HepG2 (cell line): ENCODE data around the gene MCAM.

Experiments used
- DPF2 ChIP-seq: sonication (generic); formaldehyde crosslinking; IDR thresholded peaks from 2 replicates; pipeline ENCODE4 v1.4.0; 2020; ENCODE audit warnings: mild to moderate bottlenecking, low read depth, missing genetic modification reagents, borderline replicate concordance
- E2F1 ChIP-seq: sonication (generic); formaldehyde crosslinking; IDR thresholded peaks from 2 replicates; pipeline ENCODE4 v1.5.0; 2020; ENCODE audit warnings: missing genetic modification reagents
- NFE2 ChIP-seq: sonication (generic); formaldehyde crosslinking; IDR thresholded peaks from 2 replicates; pipeline ENCODE4 v1.4.0; 2020; ENCODE audit warnings: missing genetic modification reagents
- SNAPC2 ChIP-seq: sonication (generic); formaldehyde crosslinking; IDR thresholded peaks from 2 replicates; pipeline ENCODE4 v1.8.1; 2022; ENCODE audit warnings: mild to moderate bottlenecking, missing genetic modification reagents
- TP53 ChIP-seq: sonication (generic); formaldehyde crosslinking; conservative IDR thresholded peaks from 2 replicates; pipeline ENCODE4 v1.4.0; 2020; ENCODE audit warnings: missing genetic modification reagents
- ZNF740 ChIP-seq: sonication (generic); formaldehyde crosslinking; IDR thresholded peaks from 2 replicates; pipeline ENCODE4 v1.4.0; 2020; ENCODE audit warnings: missing genetic modification reagents
- TF ChIP-seq, protein P1 (sequence below): sonication (generic); formaldehyde crosslinking; IDR thresholded peaks from 2 replicates; pipeline ENCODE4 v1.8.1; 2023; ENCODE audit warnings: mild to moderate bottlenecking, missing genetic modification reagents, borderline replicate concordance
- TF ChIP-seq, protein P2 (sequence below): sonication (generic); formaldehyde crosslinking; IDR thresholded peaks from 2 replicates; pipeline ENCODE4 v1.8.1; 2023; ENCODE audit warnings: mild to moderate bottlenecking, moderate library complexity, missing genetic modification reagents
- TF ChIP-seq, protein P3 (sequence below): sonication (generic); formaldehyde crosslinking; IDR thresholded peaks from 2 replicates; pipeline ENCODE4 v1.5.0; 2020; ENCODE audit warnings: mild to moderate bottlenecking, missing genetic modification reagents, moderate library complexity

- TF ChIP-seq, protein P1, sequence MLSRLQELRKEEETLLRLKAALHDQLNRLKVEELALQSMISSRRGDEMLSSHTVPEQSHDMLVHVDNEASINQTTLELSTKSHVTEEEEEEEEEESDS: no peak
- TF ChIP-seq E2F1 (CRISPR knock-in tag) (no peak), SNAPC2 (CRISPR knock-in tag) (no peak), ZNF740 (CRISPR knock-in tag) (no peak), TP53 (CRISPR knock-in tag) (no peak), NFE2 (CRISPR knock-in tag) (no peak), DPF2 (CRISPR knock-in tag) (no peak)
- TF ChIP-seq, protein P2, sequence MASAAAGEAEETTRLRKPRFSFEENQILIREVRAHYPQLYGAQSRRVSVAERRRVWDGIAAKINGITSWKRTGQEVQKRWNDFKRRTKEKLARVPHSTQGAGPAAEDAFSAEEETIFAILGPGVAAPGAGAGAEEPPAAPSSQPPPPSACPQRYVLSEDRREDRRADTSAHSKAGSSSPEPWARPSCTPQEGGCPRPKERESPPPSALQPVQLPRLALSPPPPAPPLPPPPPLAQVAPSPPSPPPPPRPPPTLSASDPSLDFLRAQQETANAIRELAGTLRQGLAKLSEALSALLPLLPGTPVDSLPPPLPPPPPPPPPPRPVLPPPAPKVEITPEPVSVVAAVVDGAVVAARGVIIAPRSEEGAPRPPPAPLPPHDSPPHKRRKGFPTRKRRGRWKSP (CRISPR knock-in tag): no peak
- TF ChIP-seq, protein P3, sequence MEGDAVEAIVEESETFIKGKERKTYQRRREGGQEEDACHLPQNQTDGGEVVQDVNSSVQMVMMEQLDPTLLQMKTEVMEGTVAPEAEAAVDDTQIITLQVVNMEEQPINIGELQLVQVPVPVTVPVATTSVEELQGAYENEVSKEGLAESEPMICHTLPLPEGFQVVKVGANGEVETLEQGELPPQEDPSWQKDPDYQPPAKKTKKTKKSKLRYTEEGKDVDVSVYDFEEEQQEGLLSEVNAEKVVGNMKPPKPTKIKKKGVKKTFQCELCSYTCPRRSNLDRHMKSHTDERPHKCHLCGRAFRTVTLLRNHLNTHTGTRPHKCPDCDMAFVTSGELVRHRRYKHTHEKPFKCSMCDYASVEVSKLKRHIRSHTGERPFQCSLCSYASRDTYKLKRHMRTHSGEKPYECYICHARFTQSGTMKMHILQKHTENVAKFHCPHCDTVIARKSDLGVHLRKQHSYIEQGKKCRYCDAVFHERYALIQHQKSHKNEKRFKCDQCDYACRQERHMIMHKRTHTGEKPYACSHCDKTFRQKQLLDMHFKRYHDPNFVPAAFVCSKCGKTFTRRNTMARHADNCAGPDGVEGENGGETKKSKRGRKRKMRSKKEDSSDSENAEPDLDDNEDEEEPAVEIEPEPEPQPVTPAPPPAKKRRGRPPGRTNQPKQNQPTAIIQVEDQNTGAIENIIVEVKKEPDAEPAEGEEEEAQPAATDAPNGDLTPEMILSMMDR (CRISPR knock-in tag): no peak
These were observed 40.1 kb upstream of the MCAM start for GRCh38 chr11:119357074-119357473.
